GM12878 (cell line): Measurements from ENCODE around the gene CNOT6L. TPM values are rescaled to one million over a fixed set of nuclear protein-coding genes. Genes with fewer than 3 reads are reported as not detected.

Experiments used
- ATAC-seq: fragments of 200-7000 bp; cut with Tn5 transposase; 3 replicates; pipeline ENCODE4 v1.9.1; 2020; ENCODE audit warnings: mild to moderate bottlenecking, moderate library complexity
- BruUV-seq: library from RNA; stranded (reverse); fragments of 400-500 nt; replicated peaks from 2 replicates; lab custom pipeline; 2021; lab: Mats Ljungman, UMichigan
- CTCF ChIA-PET: fragments of 300-600 bp; sonication (Branson Sonifier 250); formaldehyde crosslinking; extraction: SDS; loops from one replicate; lab custom pipeline; 2021; ENCODE audit warnings: inconsistent platforms; lab: Yijun Ruan, JAX
- POLR2A ChIA-PET: fragments of 350-600 bp; formaldehyde crosslinking; extraction: SDS; loops from one replicate; lab custom pipeline; 2021; ENCODE audit warnings: inconsistent platforms; lab: Charles Lee
- RAD21 ChIA-PET: fragments of 300-600 bp; sonication (Branson Sonifier 250); formaldehyde crosslinking; loops from one replicate; lab custom pipeline; 2023; ENCODE audit warnings: antibody characterized with exemption; ENCODE audit not compliant: unreplicated experiment; lab: Charles Lee
- SMC1A ChIA-PET: fragments of 300-600 bp; sonication (Branson Sonifier 250); formaldehyde crosslinking; loops from one replicate; lab custom pipeline; 2023; ENCODE audit not compliant: unreplicated experiment, uncharacterized antibody; lab: Charles Lee
- DNase-seq: peaks from one replicate; pipeline ENCODE4 v3.0.0-alpha.2; 2011; ENCODE audit warnings: low read depth, low spot score
- FAIRE-seq: peaks from 3 replicates; lab custom pipeline; 2011; peaks lifted over from hg19 to GRCh38; lab: Jason Lieb, UNC
- H2AFZ ChIP-seq: 2 replicates; pipeline ENCODE4 v1.6.0; 2011; ENCODE audit warnings: low read depth, low read length, control low read depth; ENCODE audit not compliant: control insufficient read depth
- H3K27ac ChIP-seq: 2 replicates; pipeline ENCODE4 v1.5.1; 2011; ENCODE audit warnings: control low read depth; ENCODE audit not compliant: control insufficient read depth, insufficient read depth
- H3K27me3 ChIP-seq, 2 experiments: replicated peaks in 1 of 2; 2 replicates each; pipeline versions ENCODE4 v1.6.0 to v1.6.1; 2011; ENCODE audit warnings: low read length in 1 of 2; ENCODE audit not compliant: control insufficient read depth in 2 of 2, insufficient read depth in 2 of 2
- H3K36me3 ChIP-seq, 2 experiments: 2 replicates each; pipeline ENCODE4 v1.5.1; 2011; ENCODE audit warnings: low read length in 1 of 2; ENCODE audit not compliant: control insufficient read depth in 2 of 2, insufficient read depth in 2 of 2
- H3K4me1 ChIP-seq: 2 replicates; pipeline ENCODE4 v1.6.1; 2011; ENCODE audit warnings: mild to moderate bottlenecking, low read length, moderate library complexity, mixed read lengths; ENCODE audit not compliant: control insufficient read depth, insufficient read depth
- H3K4me2 ChIP-seq: 2 replicates; pipeline ENCODE4 v1.6.0; 2011; ENCODE audit warnings: control low read depth; ENCODE audit not compliant: control insufficient read depth, insufficient read depth
- H3K4me3 ChIP-seq: fragments of 200-600 bp; sonication (generic); 2 replicates; pipeline ENCODE4 v1.5.1; 2016
- H3K79me2 ChIP-seq: 2 replicates; pipeline ENCODE4 v1.6.0; 2011; ENCODE audit warnings: low read length; ENCODE audit not compliant: control insufficient read depth, insufficient read depth
- H3K9ac ChIP-seq: 2 replicates; pipeline ENCODE4 v1.8.0; 2011; ENCODE audit warnings: low read length, control low read depth, mixed read lengths; ENCODE audit not compliant: control insufficient read depth, insufficient read depth
- H3K9me3 ChIP-seq: replicated peaks from 3 replicates; pipeline ENCODE4 v1.5.1; 2011; ENCODE audit warnings: mild to moderate bottlenecking, low read length; ENCODE audit not compliant: control insufficient read depth, insufficient read depth
- H4K20me1 ChIP-seq: 2 replicates; pipeline ENCODE4 v1.6.0; 2011; ENCODE audit not compliant: control insufficient read depth, insufficient read depth
- BACH1 ChIP-seq: fragments of 450-650 bp; IDR thresholded peaks from 2 replicates; pipeline ENCODE4 v1.6.1; 2017; ENCODE audit warnings: mild to moderate bottlenecking, borderline replicate concordance
- CHD2 ChIP-seq: IDR thresholded peaks from 2 replicates; pipeline ENCODE4 v1.6.1; 2011; ENCODE audit warnings: low read depth, low read length, improper control_type of control experiment, borderline replicate concordance
- HDAC6 ChIP-seq: fragments of 200-600 bp; sonication (generic); IDR thresholded peaks from one replicate; pipeline ENCODE4 v1.8.0; 2017; ENCODE audit warnings: antibody characterized with exemption; ENCODE audit not compliant: unreplicated experiment
- HDGF ChIP-seq: fragments of 450-650 bp; IDR thresholded peaks from 2 replicates; pipeline ENCODE4 v1.6.1; 2016; ENCODE audit warnings: antibody characterized with exemption
- IRF5 ChIP-seq: fragments of 450-650 bp; IDR thresholded peaks from 2 replicates; pipeline ENCODE4 v1.6.1; 2017; ENCODE audit warnings: borderline replicate concordance
- JUND ChIP-seq: IDR thresholded peaks from 2 replicates; pipeline ENCODE4 v1.6.1; 2012; ENCODE audit warnings: low read depth, mild to moderate bottlenecking, low read length, improper control_type of control experiment, moderate library complexity
- KLF5 ChIP-seq: fragments of 450-650 bp; IDR thresholded peaks from 2 replicates; pipeline ENCODE4 v1.6.1; 2014; ENCODE audit warnings: mild to moderate bottlenecking; ENCODE audit not compliant: partially characterized antibody
- LARP7 ChIP-seq: fragments of 450-650 bp; IDR thresholded peaks from 2 replicates; pipeline ENCODE4 v1.6.1; 2017; ENCODE audit warnings: mild to moderate bottlenecking
- NFIC ChIP-seq: IDR thresholded peaks from 2 replicates; pipeline ENCODE4 v1.6.1; 2012; ENCODE audit warnings: low read depth, mild to moderate bottlenecking, inconsistent platforms, low read length, moderate library complexity
- NFYB ChIP-seq: IDR thresholded peaks from 2 replicates; pipeline ENCODE4 v1.6.1; 2011; ENCODE audit warnings: low read depth, mild to moderate bottlenecking, low read length, improper control_type of control experiment, moderate library complexity; ENCODE audit not compliant: insufficient read depth
- NR2C1 ChIP-seq: fragments of 450-650 bp; IDR thresholded peaks from 2 replicates; pipeline ENCODE4 v1.6.1; 2017; ENCODE audit warnings: antibody characterized with exemption, mild to moderate bottlenecking, moderate library complexity
- POLR2A ChIP-seq: IDR thresholded peaks from 2 replicates; pipeline ENCODE4 v1.6.1; 2011; ENCODE audit warnings: low read depth, mild to moderate bottlenecking, low read length
- RCOR1 ChIP-seq: conservative IDR thresholded peaks from 2 replicates; pipeline ENCODE4 v1.6.1; 2012; ENCODE audit warnings: low read depth, low read length, improper control_type of control experiment
- SIN3A ChIP-seq: IDR thresholded peaks from 2 replicates; pipeline ENCODE4 v1.6.1; 2012; ENCODE audit warnings: low read depth, low read length, improper control_type of control experiment
- SUZ12 ChIP-seq: fragments of 200-600 bp; sonication (generic); IDR thresholded peaks from one replicate; pipeline ENCODE4 v1.6.1; 2018; ENCODE audit warnings: antibody characterized with exemption, mild to moderate bottlenecking; ENCODE audit not compliant: unreplicated experiment
- TCF12 ChIP-seq: IDR thresholded peaks from 2 replicates; pipeline ENCODE4 v1.6.1; 2011; ENCODE audit warnings: low read depth, mild to moderate bottlenecking, low read length
- ZBED1 ChIP-seq: IDR thresholded peaks from 2 replicates; pipeline ENCODE4 v1.6.1; 2016; ENCODE audit warnings: borderline replicate concordance
- ZBTB40 ChIP-seq: fragments of 450-650 bp; IDR thresholded peaks from 2 replicates; pipeline ENCODE4 v1.6.1; 2016; ENCODE audit warnings: mild to moderate bottlenecking, moderate library complexity, borderline replicate concordance
- WGBS: methylation state at CpG from one replicate; pipeline ENCODE4 v1.1.6; 2016; ENCODE audit warnings: low lambda C conversion rate; ENCODE audit not compliant: insufficient replicate concordance, insufficient coverage; ENCODE audit errors: missing lambda C conversion rate; 5-methylcytosine and 5-hydroxymethylcytosine counted together
- in situ Hi-C: fragments of 300-500 bp; cut with MboI; formaldehyde crosslinking; loops from 9 replicates; pipeline ENCODE4 v1.14.3; 2018; ENCODE audit warnings: mixed read lengths
- intact Hi-C: fragments of 100-400 bp; cut with micrococcal nuclease; formaldehyde crosslinking; loops from one replicate; pipeline ENCODE4 v1.14.2; 2022; ENCODE audit not compliant: unreplicated experiment
- polyA plus RNA-seq, 11 experiments: library from polyadenylated mRNA; depleted of rRNA in 4 of 11; unstranded in 6 of 11; stranded (reverse) in 5 of 11; fragments of >200 nt; fragmentation: Nextera tagmentation in 4 of 11; fragmentation: Illumina TruSeq in 1 of 11; extraction: Ambion mirVana in 4 of 11; extraction: Trizol in 1 of 11; gene quantifications; 1 replicate in 1 of 11; 2 replicates in 10 of 11; pipeline versions ENCODE4 v1.2.1 to v1.2.3, GENCODE V29; 2011 to 2016; ENCODE audit warnings: inconsistent platforms in 2 of 11, missing spikeins in 2 of 11, low read depth in 1 of 11
- total RNA-seq, 4 experiments: library from RNA; depleted of rRNA in 3 of 4; stranded (reverse); fragments of >200 nt in 3 of 4; fragmentation: Illumina TruSeq in 1 of 4; extraction: Trizol in 1 of 4; gene quantifications; 2 replicates each; pipeline versions ENCODE4 v1.2.1 to v1.2.3, GENCODE V29; 2013 to 2021
- TF ChIP-seq, protein P1 (sequence below): fragments of 450-650 bp; conservative IDR thresholded peaks from 2 replicates; pipeline ENCODE4 v1.6.1; 2017; ENCODE audit warnings: mild to moderate bottlenecking, moderate library complexity

Gene CNOT6L
- total and polyA plus RNA-seq, 10 of the 15 experiments (the other 5 are each of a cell fraction or from before 2014, with no cell fraction given), result 1.1 to 10.0 (median 3.0) TPM

DNA sequence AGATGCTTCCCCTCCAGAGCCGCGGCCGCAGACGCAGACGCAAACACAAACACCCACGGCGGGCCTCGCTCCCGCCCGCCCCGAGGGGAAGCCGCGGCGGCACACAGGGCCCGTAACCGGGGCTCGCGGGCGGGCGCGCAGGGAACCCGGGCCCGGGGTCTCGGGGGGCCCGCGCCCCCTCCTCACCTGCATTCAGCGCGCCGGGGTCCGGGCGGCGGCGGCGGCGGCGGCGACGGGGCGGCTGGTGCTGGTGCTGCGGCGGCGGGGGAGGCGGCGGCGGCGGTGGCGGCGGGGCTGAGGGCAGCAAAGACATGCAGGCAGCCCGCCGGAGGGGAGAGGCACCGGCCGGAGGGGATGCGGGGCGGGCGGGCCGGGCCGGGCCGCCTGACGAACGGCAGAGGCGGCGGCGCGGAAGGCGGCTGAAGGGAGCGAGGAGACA, 255 bp upstream of the CNOT6L start:
- H3K4me3 ChIP-seq, result peak overlapping the region; percentile 92
- no TSS peak for BruUV-seq
- H3K4me1 ChIP-seq, result peaks cover 3% of the 10 kb centered on the region; the same call in 1 of the 2 replicates
- ChIA-PET RAD21 (interaction anchor here (1.4 kb wide), 1 partner anchor 43 kb away, joined by 9 read pairs; the partner anchor contains the start of gene MRPL1), SMC1A (interaction anchor here (1.4 kb wide), 1 partner anchor 51 kb away, joined by 3 read pairs; no protein-coding TSS in a partner anchor), CTCF (no interaction called here), POLR2A (interaction anchor here (2.8 kb wide), 1 partner anchor 42 kb away, joined by 9 read pairs; the partner anchor contains the start of gene MRPL1)
- peak overlapping the region; percentile 81 for H3K9ac ChIP-seq
- no peaks in the 10 kb centered on the region for H3K9me3 ChIP-seq
- H3K4me2 ChIP-seq, result peak overlapping the region; percentile 82; the same call in 1 of the 2 replicates
- peaks cover 31% of the 10 kb centered on the region for H3K79me2 ChIP-seq
- intact Hi-C loops, result no loop called here
- H3K27me3 ChIP-seq, result no peaks in the 10 kb centered on the region
- WGBS, result under 1% methylated on average over 28 of the region's 66 CpGs
- no peak for DNase-seq
- H4K20me1 ChIP-seq, result no peaks in the 10 kb centered on the region
- peak overlapping the region; percentile 76 for H3K27ac ChIP-seq
- in situ Hi-C loops, result no loop called here
- peak; percentile 17 for ATAC-seq
- no peak for FAIRE-seq
- H2AFZ ChIP-seq, result peak overlapping the region; percentile 92
- H3K36me3 ChIP-seq, result no peaks in the 10 kb centered on the region
- TF ChIP-seq HDAC6, result no peak
- TF ChIP-seq, protein P1, sequence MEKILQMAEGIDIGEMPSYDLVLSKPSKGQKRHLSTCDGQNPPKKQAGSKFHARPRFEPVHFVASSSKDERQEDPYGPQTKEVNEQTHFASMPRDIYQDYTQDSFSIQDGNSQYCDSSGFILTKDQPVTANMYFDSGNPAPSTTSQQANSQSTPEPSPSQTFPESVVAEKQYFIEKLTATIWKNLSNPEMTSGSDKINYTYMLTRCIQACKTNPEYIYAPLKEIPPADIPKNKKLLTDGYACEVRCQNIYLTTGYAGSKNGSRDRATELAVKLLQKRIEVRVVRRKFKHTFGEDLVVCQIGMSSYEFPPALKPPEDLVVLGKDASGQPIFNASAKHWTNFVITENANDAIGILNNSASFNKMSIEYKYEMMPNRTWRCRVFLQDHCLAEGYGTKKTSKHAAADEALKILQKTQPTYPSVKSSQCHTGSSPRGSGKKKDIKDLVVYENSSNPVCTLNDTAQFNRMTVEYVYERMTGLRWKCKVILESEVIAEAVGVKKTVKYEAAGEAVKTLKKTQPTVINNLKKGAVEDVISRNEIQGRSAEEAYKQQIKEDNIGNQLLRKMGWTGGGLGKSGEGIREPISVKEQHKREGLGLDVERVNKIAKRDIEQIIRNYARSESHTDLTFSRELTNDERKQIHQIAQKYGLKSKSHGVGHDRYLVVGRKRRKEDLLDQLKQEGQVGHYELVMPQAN, result no peak
- TF ChIP-seq ZBED1, result no peak
- TF ChIP-seq LARP7, result 0 out of 2 replicates have a peak, but pooled peaks have one; percentile 1
- TF ChIP-seq CHD2, result no peak
- no peak for TF ChIP-seq RCOR1
- peak; percentile 83; the same call in 1 of the 2 replicates for TF ChIP-seq BACH1
- no peak for TF ChIP-seq KLF5
- no peak for TF ChIP-seq ZBTB40
- 0 out of 2 replicates have a peak, but pooled peaks have one; percentile 5 for TF ChIP-seq HDGF
- TF ChIP-seq SIN3A, result no peak
- TF ChIP-seq JUND, result no peak
- no peak for TF ChIP-seq TCF12
- TF ChIP-seq NR2C1, result no peak
- no peak for TF ChIP-seq SUZ12
- no peak for TF ChIP-seq NFYB
- TF ChIP-seq NFIC, result no peak
- TF ChIP-seq POLR2A, result peak; percentile 64
- no peak for TF ChIP-seq IRF5
